ENCODE results near the gene JPH4.

GRCh38 chr14:23589606-23590005 lies 11.0 kb upstream of the JPH4 start:
- TF ChIP-seq, protein P1, sequence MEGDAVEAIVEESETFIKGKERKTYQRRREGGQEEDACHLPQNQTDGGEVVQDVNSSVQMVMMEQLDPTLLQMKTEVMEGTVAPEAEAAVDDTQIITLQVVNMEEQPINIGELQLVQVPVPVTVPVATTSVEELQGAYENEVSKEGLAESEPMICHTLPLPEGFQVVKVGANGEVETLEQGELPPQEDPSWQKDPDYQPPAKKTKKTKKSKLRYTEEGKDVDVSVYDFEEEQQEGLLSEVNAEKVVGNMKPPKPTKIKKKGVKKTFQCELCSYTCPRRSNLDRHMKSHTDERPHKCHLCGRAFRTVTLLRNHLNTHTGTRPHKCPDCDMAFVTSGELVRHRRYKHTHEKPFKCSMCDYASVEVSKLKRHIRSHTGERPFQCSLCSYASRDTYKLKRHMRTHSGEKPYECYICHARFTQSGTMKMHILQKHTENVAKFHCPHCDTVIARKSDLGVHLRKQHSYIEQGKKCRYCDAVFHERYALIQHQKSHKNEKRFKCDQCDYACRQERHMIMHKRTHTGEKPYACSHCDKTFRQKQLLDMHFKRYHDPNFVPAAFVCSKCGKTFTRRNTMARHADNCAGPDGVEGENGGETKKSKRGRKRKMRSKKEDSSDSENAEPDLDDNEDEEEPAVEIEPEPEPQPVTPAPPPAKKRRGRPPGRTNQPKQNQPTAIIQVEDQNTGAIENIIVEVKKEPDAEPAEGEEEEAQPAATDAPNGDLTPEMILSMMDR (IDR thresholded peaks at IDR 0.05), result no peak
- TF ChIP-seq POLR2AphosphoS5 (IDR thresholded peaks at IDR 0.05), result no peak

Data from stomach (tissue), 4 donors.